Measurements from ENCODE around the gene HLA-B. TPM values are rescaled to one million over a fixed set of nuclear protein-coding genes. Genes with fewer than 3 reads are reported as not detected.
"Not testable (repeated sequence)": the region's sequence is repeated elsewhere in the genome, so short reads cannot be mapped to it uniquely, and the experiment has no call there.

HLA-B gene
- total and polyA plus RNA-seq, 5 donors from 2014 or later: 4,778 to 8,618 (median 7,917) TPM

GRCh38 chr6:31393932-31394331 is 37.0 kb upstream of the HLA-B start:
- Mint-ChIP-seq H3K4me1 (peaks cover 8 to 39% (median 20%) of the 10 kb centered on the region in 4 donors), H3K36me3 (peaks cover 11% of the 10 kb centered on the region), H3K27ac (peak overlapping the region in 2 of 3 donors; percentile 34 to 36), H3K4me3 (peak overlapping the region in 1 of 4 donors; percentile 24), H3K27me3 (peaks cover 5% of the 10 kb centered on the region), H3K9me3 (no peaks in the 10 kb centered on the region)
- Histone ChIP-seq H3K4me3 (ENCODE audit: low read depth, low read length) (no peak overlapping the region), H3K27ac (ENCODE audit: insufficient read depth, low read length, poor library complexity, severe bottlenecking) (no peak overlapping the region), H3K27me3 (ENCODE audit: control insufficient read depth, insufficient read depth, low read length) (no peaks in the 10 kb centered on the region), H3K4me1 (ENCODE audit: control insufficient read depth, insufficient read depth, low read length, poor library complexity, severe bottlenecking) (peaks cover 21% of the 10 kb centered on the region), H3K36me3 (ENCODE audit: control insufficient read depth, insufficient read depth, low read length) (peaks cover 10% of the 10 kb centered on the region), H3K9me3 (ENCODE audit: control insufficient read depth in 2 of 2, low read length in 2 of 2) (no peaks in the 10 kb centered on the region)
- ATAC-seq (ENCODE audit: low read depth in 2 of 2) (no peak), DNase-seq (no peak)

- H3K9me3 Mint-ChIP-seq: not testable (repeated sequence)
Measured at GRCh38 chr6:31389802-31390132, 32.8 kb upstream of the HLA-B start.

GRCh38 chr6:31388916-31389801 is 32.2 kb upstream of the HLA-B start:
- not testable (repeated sequence) for H3K27ac ChIP-seq (ENCODE audit: insufficient read depth, low read length, poor library complexity, severe bottlenecking); H3K27ac Mint-ChIP-seq; H3K9me3 ChIP-seq (ENCODE audit: control insufficient read depth in 2 of 2, low read length in 2 of 2); H3K36me3 Mint-ChIP-seq; H3K27me3 ChIP-seq (ENCODE audit: control insufficient read depth, insufficient read depth, low read length); H3K36me3 ChIP-seq (ENCODE audit: control insufficient read depth, insufficient read depth, low read length); DNase-seq; ATAC-seq (ENCODE audit: low read depth in 2 of 2); H3K9me3 Mint-ChIP-seq; H3K27me3 Mint-ChIP-seq; H3K4me1 ChIP-seq (ENCODE audit: control insufficient read depth, insufficient read depth, low read length, poor library complexity, severe bottlenecking); H3K4me3 Mint-ChIP-seq; H3K4me3 ChIP-seq (ENCODE audit: low read depth, low read length); H3K4me1 Mint-ChIP-seq

More at GRCh38 chr6:31389802-31390132, 32.8 kb upstream of the HLA-B start:
- H3K27me3 Mint-ChIP-seq; H3K4me1 Mint-ChIP-seq; H3K4me3 ChIP-seq (ENCODE audit: low read depth, low read length); H3K27me3 ChIP-seq (ENCODE audit: control insufficient read depth, insufficient read depth, low read length); H3K9me3 ChIP-seq (ENCODE audit: control insufficient read depth in 2 of 2, low read length in 2 of 2); DNase-seq; ATAC-seq (ENCODE audit: low read depth in 2 of 2); H3K27ac ChIP-seq (ENCODE audit: insufficient read depth, low read length, poor library complexity, severe bottlenecking); H3K4me3 Mint-ChIP-seq; H3K4me1 ChIP-seq (ENCODE audit: control insufficient read depth, insufficient read depth, low read length, poor library complexity, severe bottlenecking); H3K36me3 ChIP-seq (ENCODE audit: control insufficient read depth, insufficient read depth, low read length); H3K27ac Mint-ChIP-seq: not testable (repeated sequence)
- H3K36me3 Mint-ChIP-seq: peaks cover 11% of the 10 kb centered on the region

GRCh38 chr6:31386977-31387376 is 30.0 kb upstream of the HLA-B start:
- H3K27me3 Mint-ChIP-seq: no peaks in the 10 kb centered on the region

GRCh38 chr6:31386099-31386498 is 29.1 kb upstream of the HLA-B start:
- Histone ChIP-seq H3K9me3 (ENCODE audit: control insufficient read depth in 2 of 2, low read length in 2 of 2) (no peaks in the 10 kb centered on the region), H3K27ac (ENCODE audit: insufficient read depth, low read length, poor library complexity, severe bottlenecking) (no peak overlapping the region), H3K4me1 (ENCODE audit: control insufficient read depth, insufficient read depth, low read length, poor library complexity, severe bottlenecking) (no peaks in the 10 kb centered on the region), H3K27me3 (ENCODE audit: control insufficient read depth, insufficient read depth, low read length) (peaks cover 2% of the 10 kb centered on the region), H3K4me3 (ENCODE audit: low read depth, low read length) (no peak overlapping the region), H3K36me3 (ENCODE audit: control insufficient read depth, insufficient read depth, low read length) (no peaks in the 10 kb centered on the region)
- ATAC-seq (ENCODE audit: low read depth in 2 of 2) (no peak), DNase-seq (no peak)
- no peak overlapping the region for H3K27ac Mint-ChIP-seq
- H3K9me3 Mint-ChIP-seq: no peaks in the 10 kb centered on the region
- no peaks in the 10 kb centered on the region for H3K27me3 Mint-ChIP-seq
- no peak overlapping the region for H3K4me3 Mint-ChIP-seq
- H3K4me1 Mint-ChIP-seq: peaks cover 0 to 2% (median 0%) of the 10 kb centered on the region in 4 donors
- no peaks in the 10 kb centered on the region for H3K36me3 Mint-ChIP-seq

More at GRCh38 chr6:31386977-31387376, 30.0 kb upstream of the HLA-B start:
- Mint-ChIP-seq H3K4me1 (peaks cover 0 to 2% (median 0%) of the 10 kb centered on the region in 4 donors), H3K9me3 (no peaks in the 10 kb centered on the region), H3K27ac (no peak overlapping the region), H3K4me3 (no peak overlapping the region), H3K36me3 (no peaks in the 10 kb centered on the region)
- DNase-seq (no peak), ATAC-seq (ENCODE audit: low read depth in 2 of 2) (no peak)
- Histone ChIP-seq H3K9me3 (ENCODE audit: control insufficient read depth in 2 of 2, low read length in 2 of 2) (no peaks in the 10 kb centered on the region), H3K36me3 (ENCODE audit: control insufficient read depth, insufficient read depth, low read length) (no peaks in the 10 kb centered on the region), H3K27me3 (ENCODE audit: control insufficient read depth, insufficient read depth, low read length) (no peaks in the 10 kb centered on the region), H3K4me1 (ENCODE audit: control insufficient read depth, insufficient read depth, low read length, poor library complexity, severe bottlenecking) (no peaks in the 10 kb centered on the region), H3K27ac (ENCODE audit: insufficient read depth, low read length, poor library complexity, severe bottlenecking) (no peak overlapping the region), H3K4me3 (ENCODE audit: low read depth, low read length) (no peak overlapping the region)

GRCh38 chr6:31385041-31385440 is 28.1 kb upstream of the HLA-B start:
- no peaks in the 10 kb centered on the region for H3K9me3 ChIP-seq (ENCODE audit: control insufficient read depth in 2 of 2, low read length in 2 of 2)
- H3K9me3 Mint-ChIP-seq: no peaks in the 10 kb centered on the region
- no peak overlapping the region for H3K27ac ChIP-seq (ENCODE audit: insufficient read depth, low read length, poor library complexity, severe bottlenecking)
- H3K36me3 ChIP-seq (ENCODE audit: control insufficient read depth, insufficient read depth, low read length): no peaks in the 10 kb centered on the region
- no peaks in the 10 kb centered on the region for H3K36me3 Mint-ChIP-seq
- H3K4me1 Mint-ChIP-seq: peaks cover 0 to 2% (median 0%) of the 10 kb centered on the region in 4 donors
- ATAC-seq (ENCODE audit: low read depth in 2 of 2) (no peak), DNase-seq (no peak)
- no peak overlapping the region for H3K4me3 Mint-ChIP-seq
- no peak overlapping the region for H3K4me3 ChIP-seq (ENCODE audit: low read depth, low read length)
- H3K4me1 ChIP-seq (ENCODE audit: control insufficient read depth, insufficient read depth, low read length, poor library complexity, severe bottlenecking): no peaks in the 10 kb centered on the region
- no peak overlapping the region for H3K27ac Mint-ChIP-seq
- H3K27me3 ChIP-seq (ENCODE audit: control insufficient read depth, insufficient read depth, low read length): peaks cover 5% of the 10 kb centered on the region
- H3K27me3 Mint-ChIP-seq: no peaks in the 10 kb centered on the region

- Mint-ChIP-seq H3K9me3 (no peaks in the 10 kb centered on the region), H3K27ac (no peak overlapping the region), H3K4me1 (peaks cover 0 to 2% (median 0%) of the 10 kb centered on the region in 4 donors), H3K27me3 (no peaks in the 10 kb centered on the region), H3K4me3 (no peak overlapping the region), H3K36me3 (no peaks in the 10 kb centered on the region)
- H3K4me1 ChIP-seq (ENCODE audit: control insufficient read depth, insufficient read depth, low read length, poor library complexity, severe bottlenecking): no peaks in the 10 kb centered on the region
- ATAC-seq (ENCODE audit: low read depth in 2 of 2) (no peak), DNase-seq (no peak)
- no peaks in the 10 kb centered on the region for H3K36me3 ChIP-seq (ENCODE audit: control insufficient read depth, insufficient read depth, low read length)
- peaks cover 5% of the 10 kb centered on the region for H3K27me3 ChIP-seq (ENCODE audit: control insufficient read depth, insufficient read depth, low read length)
- no peak overlapping the region for H3K27ac ChIP-seq (ENCODE audit: insufficient read depth, low read length, poor library complexity, severe bottlenecking)
- no peak overlapping the region for H3K4me3 ChIP-seq (ENCODE audit: low read depth, low read length)
- H3K9me3 ChIP-seq (ENCODE audit: control insufficient read depth in 2 of 2, low read length in 2 of 2): no peaks in the 10 kb centered on the region
Measured at GRCh38 chr6:31383149-31383548, 26.2 kb upstream of the HLA-B start.

- Histone ChIP-seq H3K4me3 (ENCODE audit: low read depth, low read length) (no peak overlapping the region), H3K27me3 (ENCODE audit: control insufficient read depth, insufficient read depth, low read length) (peaks cover 8% of the 10 kb centered on the region), H3K4me1 (ENCODE audit: control insufficient read depth, insufficient read depth, low read length, poor library complexity, severe bottlenecking) (no peaks in the 10 kb centered on the region), H3K36me3 (ENCODE audit: control insufficient read depth, insufficient read depth, low read length) (no peaks in the 10 kb centered on the region), H3K27ac (ENCODE audit: insufficient read depth, low read length, poor library complexity, severe bottlenecking) (no peak overlapping the region), H3K9me3 (ENCODE audit: control insufficient read depth in 2 of 2, low read length in 2 of 2) (no peaks in the 10 kb centered on the region)
- peaks cover 8% of the 10 kb centered on the region for H3K27me3 Mint-ChIP-seq
- H3K27ac Mint-ChIP-seq: peak overlapping the region in 1 of 3 donors; percentile 33
- no peak overlapping the region for H3K4me3 Mint-ChIP-seq
- no peaks in the 10 kb centered on the region for H3K36me3 Mint-ChIP-seq
- ATAC-seq (ENCODE audit: low read depth in 2 of 2): no peak
- no peaks in the 10 kb centered on the region for H3K9me3 Mint-ChIP-seq
- DNase-seq: no peak
- H3K4me1 Mint-ChIP-seq: peaks cover 0 to 2% (median 0%) of the 10 kb centered on the region in 4 donors
Measured at GRCh38 chr6:31381666-31382065, 24.7 kb upstream of the HLA-B start.
